Duodenal mucosa (tissue), 2 donors: ENCODE results near the gene MTPN.

ENCODE experiments used
- H3K27ac ChIP-seq: one replicate; pipeline ENCODE4 v1.7.0; 2013; ENCODE audit warnings: low read depth, low read length
- H3K27me3 ChIP-seq, 2 donors: one replicate each; pipeline ENCODE4 v1.7.0; 2013; ENCODE audit warnings: low read length in 2 of 2, control low read depth in 1 of 2; ENCODE audit not compliant: insufficient read depth in 2 of 2, control insufficient read depth in 1 of 2
- H3K36me3 ChIP-seq, 2 donors: one replicate each; pipeline ENCODE4 v1.7.0; 2013; ENCODE audit warnings: low read length in 2 of 2, control low read depth in 1 of 2; ENCODE audit not compliant: insufficient read depth in 2 of 2, control insufficient read depth in 1 of 2
- H3K4me1 ChIP-seq, 2 donors: one replicate each; pipeline ENCODE4 v1.7.0; 2013; ENCODE audit warnings: low read length in 2 of 2, control low read depth in 1 of 2; ENCODE audit not compliant: insufficient read depth in 2 of 2, control insufficient read depth in 1 of 2
- H3K4me3 ChIP-seq, 2 donors: one replicate each; pipeline ENCODE4 v1.7.0; 2013; ENCODE audit warnings: low read length in 2 of 2, low read depth in 1 of 2
- H3K9ac ChIP-seq, 2 donors: one replicate each; pipeline ENCODE4 v1.7.0; 2013; ENCODE audit warnings: low read length in 2 of 2, low read depth in 1 of 2
- H3K9me3 ChIP-seq, 2 donors: one replicate each; pipeline ENCODE4 v1.7.0; 2013; ENCODE audit warnings: low read length in 2 of 2, control low read depth in 1 of 2; ENCODE audit not compliant: control insufficient read depth in 1 of 2

MTPN gene

DNA sequence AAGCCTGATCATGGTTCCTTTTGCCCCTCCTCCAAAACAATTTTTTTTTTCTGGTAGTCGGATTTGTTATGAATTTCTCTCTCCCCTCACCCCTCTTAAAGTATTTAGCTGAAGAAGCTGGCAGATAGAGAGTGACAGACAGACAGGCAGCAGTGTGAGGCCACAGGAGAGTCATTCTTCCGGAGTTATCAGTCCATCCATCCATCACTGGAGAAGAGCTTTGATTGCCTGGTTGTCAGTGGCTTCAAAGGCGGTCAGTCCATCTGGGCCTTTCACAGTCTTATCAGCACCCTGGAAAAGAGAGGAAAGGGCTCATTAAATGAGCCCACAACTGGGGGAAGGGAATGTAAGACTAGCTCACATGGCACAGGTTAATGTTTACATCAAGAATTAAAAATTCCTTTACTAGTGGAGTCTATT is 47.4 kb downstream of the MTPN start:
- Histone ChIP-seq H3K9me3 (no peaks in the 10 kb centered on the region), H3K27ac (no peak overlapping the region), H3K36me3 (peaks cover 0 to 8% of the 10 kb centered on the region in 2 donors), H3K27me3 (no peaks in the 10 kb centered on the region), H3K4me1 (no peaks in the 10 kb centered on the region), H3K4me3 (no peak overlapping the region), H3K9ac (no peak overlapping the region)

DNA sequence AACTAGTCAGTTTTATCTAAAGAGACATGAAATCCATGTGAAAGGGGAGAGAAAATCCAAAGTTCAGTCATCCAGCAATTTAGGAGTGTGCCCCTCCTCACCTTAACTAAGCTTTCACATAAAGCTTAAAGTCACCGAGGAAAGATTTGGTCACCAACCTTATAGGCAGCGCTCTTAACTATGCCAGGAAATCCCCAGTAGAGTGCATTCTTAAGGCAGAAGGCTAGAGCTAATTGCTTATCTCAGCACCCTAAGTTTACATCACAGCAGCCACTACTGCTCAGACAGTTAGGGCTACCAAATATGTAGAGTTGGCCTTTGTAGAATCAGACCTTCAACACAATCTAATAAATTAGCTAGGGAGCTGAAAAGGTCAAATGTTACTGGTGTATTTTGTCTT is 47.9 kb downstream of the MTPN start:
- peaks cover 0 to 8% of the 10 kb centered on the region in 2 donors for H3K36me3 ChIP-seq
- H3K9ac ChIP-seq = no peak overlapping the region
- no peaks in the 10 kb centered on the region for H3K9me3 ChIP-seq
- no peak overlapping the region for H3K4me3 ChIP-seq
- no peaks in the 10 kb centered on the region for H3K27me3 ChIP-seq
- H3K27ac ChIP-seq = no peak overlapping the region
- H3K4me1 ChIP-seq = no peaks in the 10 kb centered on the region

DNA sequence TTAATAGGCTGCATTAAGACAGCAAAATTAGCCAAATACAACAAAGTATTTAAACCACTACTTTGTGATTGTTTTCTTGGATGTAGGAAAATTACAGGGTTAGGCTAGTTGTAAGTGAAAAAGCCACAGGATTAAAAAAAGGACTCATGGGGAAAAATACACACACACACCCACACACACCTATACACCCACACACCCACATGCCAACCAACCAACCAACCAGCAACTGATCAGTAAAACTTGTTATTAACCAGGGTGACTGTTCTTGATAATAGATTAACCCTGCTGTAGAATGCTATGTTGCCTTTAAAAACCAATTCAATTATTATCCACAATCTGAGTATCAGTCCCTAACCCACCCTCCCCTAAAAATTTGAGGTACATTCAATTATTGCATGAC is 49.0 kb downstream of the MTPN start:
- Histone ChIP-seq H3K27me3 (no peaks in the 10 kb centered on the region), H3K27ac (no peak overlapping the region), H3K4me3 (no peak overlapping the region), H3K9ac (no peak overlapping the region), H3K4me1 (no peaks in the 10 kb centered on the region), H3K9me3 (no peaks in the 10 kb centered on the region), H3K36me3 (peaks cover 0 to 8% of the 10 kb centered on the region in 2 donors)

DNA sequence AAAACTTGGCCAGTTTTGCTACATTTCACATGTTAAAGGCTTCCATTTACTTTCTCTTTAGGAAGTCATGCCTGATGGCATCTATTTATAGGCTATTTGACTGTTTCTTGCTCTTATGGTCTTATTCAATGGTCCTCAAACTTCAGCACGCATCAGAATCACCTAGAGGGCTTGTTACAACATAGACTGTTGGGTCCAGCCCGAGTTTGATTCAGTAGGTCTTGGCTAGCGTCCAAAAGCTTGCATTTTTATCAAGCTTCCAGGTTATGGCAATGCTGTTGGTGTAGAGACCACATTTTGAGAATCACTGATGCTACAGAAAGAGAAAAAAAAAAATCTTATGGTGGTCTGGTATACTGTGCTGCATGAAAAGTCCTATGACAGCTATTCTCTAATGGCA is 51.9 kb downstream of the MTPN start:
- Histone ChIP-seq H3K9me3 (no peaks in the 10 kb centered on the region), H3K27ac (no peak overlapping the region), H3K4me1 (no peaks in the 10 kb centered on the region), H3K4me3 (no peak overlapping the region), H3K27me3 (no peaks in the 10 kb centered on the region), H3K36me3 (peaks cover 0 to 8% of the 10 kb centered on the region in 2 donors), H3K9ac (no peak overlapping the region)

DNA sequence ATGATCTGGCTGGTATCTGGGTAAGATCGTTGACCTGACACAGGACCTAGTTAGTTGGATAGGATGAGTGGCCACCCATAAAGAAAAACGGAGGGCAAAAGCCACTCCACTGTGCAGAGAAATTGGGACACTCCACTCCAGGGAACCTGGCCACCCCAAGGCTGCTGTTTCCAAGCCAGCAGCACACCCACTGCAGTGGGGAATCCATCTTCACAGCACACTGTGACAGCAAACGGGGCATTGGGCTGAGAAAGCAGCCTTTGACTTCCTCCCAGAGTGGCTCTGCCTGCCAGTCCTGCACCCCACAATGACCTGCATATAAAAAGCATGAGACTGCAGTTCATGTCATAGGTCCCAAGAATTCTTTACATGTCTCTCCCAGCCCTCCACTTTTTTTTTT is 52.9 kb downstream of the MTPN start:
- Histone ChIP-seq H3K4me3 (no peak overlapping the region), H3K36me3 (peaks cover 0 to 8% of the 10 kb centered on the region in 2 donors), H3K9me3 (no peaks in the 10 kb centered on the region), H3K27me3 (no peaks in the 10 kb centered on the region), H3K27ac (no peak overlapping the region), H3K4me1 (no peaks in the 10 kb centered on the region), H3K9ac (no peak overlapping the region)

DNA sequence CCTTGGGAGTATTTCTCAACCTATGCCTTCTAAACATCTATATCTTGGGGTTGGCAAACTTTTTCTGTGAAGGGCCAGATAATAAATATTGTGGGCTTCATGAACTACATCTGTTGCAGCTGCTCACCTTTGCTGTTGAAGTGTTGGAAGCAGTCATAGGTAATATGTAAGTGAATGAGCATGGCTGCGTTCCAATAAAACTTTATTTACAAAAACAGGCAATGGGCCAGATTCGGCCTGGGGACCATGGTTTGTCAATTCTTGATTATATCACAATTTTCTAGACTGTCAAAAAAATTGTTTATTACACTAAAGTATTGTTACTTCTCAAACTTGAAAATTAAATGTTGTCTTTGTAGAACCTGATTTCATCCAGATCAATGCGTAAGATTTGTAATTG is 54.9 kb downstream of the MTPN start:
- H3K9me3 ChIP-seq = no peaks in the 10 kb centered on the region
- no peaks in the 10 kb centered on the region for H3K27me3 ChIP-seq
- no peak overlapping the region for H3K9ac ChIP-seq
- H3K4me3 ChIP-seq = no peak overlapping the region
- H3K4me1 ChIP-seq = no peaks in the 10 kb centered on the region
- H3K36me3 ChIP-seq = no peaks in the 10 kb centered on the region
- no peak overlapping the region for H3K27ac ChIP-seq

DNA sequence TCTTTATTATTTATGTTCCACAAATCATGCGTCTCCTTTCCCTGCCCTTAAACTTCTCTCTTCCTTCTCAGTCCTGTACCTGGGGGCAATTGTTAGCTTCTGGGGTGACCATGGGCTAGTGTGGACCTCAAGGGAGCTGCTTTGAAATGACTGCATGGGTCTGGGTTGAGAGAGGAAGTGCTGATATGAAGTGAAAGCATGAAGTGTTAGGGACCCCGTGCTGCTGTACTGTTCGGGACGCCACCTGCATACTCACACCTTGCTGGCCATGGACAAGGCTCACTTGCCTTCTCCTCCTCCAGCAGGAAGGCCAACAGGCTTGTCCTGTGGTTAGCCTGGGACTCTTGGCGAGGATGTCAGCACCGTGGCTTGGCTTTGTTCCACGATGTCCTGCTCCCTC is 56.7 kb downstream of the MTPN start:
- Histone ChIP-seq H3K27me3 (no peaks in the 10 kb centered on the region), H3K9me3 (no peaks in the 10 kb centered on the region), H3K4me3 (no peak overlapping the region), H3K9ac (no peak overlapping the region), H3K27ac (no peak overlapping the region), H3K36me3 (no peaks in the 10 kb centered on the region), H3K4me1 (no peaks in the 10 kb centered on the region)

DNA sequence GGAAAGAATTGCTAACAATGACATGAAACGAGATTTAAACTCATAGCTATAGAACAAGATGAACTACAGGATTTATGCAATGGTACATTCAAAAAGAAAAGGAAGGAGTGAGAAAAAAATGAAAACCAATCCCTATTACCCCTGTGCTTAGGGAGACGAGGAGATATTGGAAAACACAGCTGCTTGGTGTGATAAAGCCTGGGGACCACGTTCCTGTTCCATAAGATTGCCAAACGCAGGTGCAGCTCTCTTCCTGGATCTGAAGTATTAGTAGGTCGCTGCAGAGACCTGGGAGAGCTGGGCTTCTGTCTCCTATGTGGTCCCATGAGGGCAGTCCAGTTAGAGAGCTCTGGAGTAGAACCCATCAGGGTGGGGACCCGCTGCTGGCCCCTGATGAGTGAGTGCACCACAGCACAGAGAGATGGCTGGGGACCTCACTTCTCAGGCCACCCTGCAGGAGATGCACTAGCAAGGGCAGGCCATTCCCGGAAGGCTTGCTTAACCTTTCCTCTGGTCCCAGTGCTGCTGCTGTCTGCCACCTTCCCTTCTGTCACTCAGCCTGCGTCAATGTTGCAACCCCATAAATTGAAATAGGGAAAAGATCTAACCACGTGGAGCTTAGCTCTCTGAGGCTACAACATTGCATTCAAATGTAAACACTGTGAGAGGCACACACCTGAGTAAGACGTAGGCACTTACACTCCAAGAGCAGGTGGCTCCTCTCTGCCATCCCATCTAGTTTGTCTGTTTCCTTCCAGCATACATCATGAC is 57.9 kb downstream of the MTPN start:
- H3K27me3 ChIP-seq = no peaks in the 10 kb centered on the region
- no peaks in the 10 kb centered on the region for H3K36me3 ChIP-seq
- H3K9me3 ChIP-seq = no peaks in the 10 kb centered on the region
- no peak overlapping the region for H3K9ac ChIP-seq
- no peak overlapping the region for H3K4me3 ChIP-seq
- no peaks in the 10 kb centered on the region for H3K4me1 ChIP-seq
- H3K27ac ChIP-seq = no peak overlapping the region

DNA sequence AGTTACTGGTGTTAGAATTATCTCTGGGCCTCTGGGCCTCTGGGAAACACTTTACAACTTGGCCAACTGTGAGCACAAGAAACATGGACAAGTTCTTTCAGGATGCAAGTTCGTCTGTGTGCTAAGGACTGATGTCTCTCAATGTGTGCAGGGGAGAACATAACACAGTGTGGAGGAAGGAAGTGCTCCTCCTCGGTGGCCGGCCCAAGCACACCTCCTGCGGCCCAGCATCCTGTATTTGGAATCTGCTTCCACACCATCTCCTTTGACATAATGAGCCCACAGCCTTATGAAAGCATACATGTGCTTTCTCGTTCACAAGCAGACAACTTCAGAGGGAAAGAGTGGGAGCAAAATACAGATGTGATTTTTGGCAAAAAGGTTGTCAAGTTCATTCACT is 59.0 kb downstream of the MTPN start:
- no peaks in the 10 kb centered on the region for H3K4me1 ChIP-seq
- H3K27ac ChIP-seq = no peak overlapping the region
- no peak overlapping the region for H3K4me3 ChIP-seq
- H3K9me3 ChIP-seq = no peaks in the 10 kb centered on the region
- H3K27me3 ChIP-seq = no peaks in the 10 kb centered on the region
- H3K9ac ChIP-seq = no peak overlapping the region
- no peaks in the 10 kb centered on the region for H3K36me3 ChIP-seq

DNA sequence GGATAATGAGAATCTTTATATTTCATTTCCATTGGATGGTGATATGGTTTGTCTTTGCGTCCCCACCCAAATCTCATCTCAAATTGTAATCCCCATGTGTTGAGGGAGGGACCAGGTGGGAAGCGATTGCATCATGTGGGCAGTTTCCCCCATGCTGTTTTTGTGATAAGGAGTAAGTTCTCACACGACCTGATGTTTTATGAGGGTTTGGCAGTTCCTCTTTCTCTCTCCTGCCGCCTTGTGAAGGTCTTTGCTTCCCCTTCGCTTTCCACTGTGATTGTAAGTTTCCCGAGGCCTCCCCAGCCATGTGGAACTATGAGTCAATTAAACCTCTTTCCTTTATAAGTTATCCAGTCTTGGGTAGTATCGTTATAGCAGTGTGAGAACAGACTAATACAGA is 59.4 kb downstream of the MTPN start:
- H3K27me3 ChIP-seq = no peaks in the 10 kb centered on the region
- no peaks in the 10 kb centered on the region for H3K4me1 ChIP-seq
- no peak overlapping the region for H3K4me3 ChIP-seq
- no peaks in the 10 kb centered on the region for H3K9me3 ChIP-seq
- no peaks in the 10 kb centered on the region for H3K36me3 ChIP-seq
- no peak overlapping the region for H3K27ac ChIP-seq
- H3K9ac ChIP-seq = no peak overlapping the region
